ENCODE results near the gene RABEPK.
"Not testable (repeated sequence)": the region's sequence is repeated elsewhere in the genome, so short reads cannot be mapped to it uniquely, and the experiment has no call there.

RABEPK gene

GRCh38 chr9:125166762-125167161, 33.6 kb upstream of the RABEPK start:
- TF ChIP-seq CTCF (IDR thresholded peaks at IDR 0.05; ENCODE audit: low read depth, low read length): no peak
- H3K4me3 ChIP-seq (ENCODE audit: low read depth, low read length): no peak overlapping the region

DNA sequence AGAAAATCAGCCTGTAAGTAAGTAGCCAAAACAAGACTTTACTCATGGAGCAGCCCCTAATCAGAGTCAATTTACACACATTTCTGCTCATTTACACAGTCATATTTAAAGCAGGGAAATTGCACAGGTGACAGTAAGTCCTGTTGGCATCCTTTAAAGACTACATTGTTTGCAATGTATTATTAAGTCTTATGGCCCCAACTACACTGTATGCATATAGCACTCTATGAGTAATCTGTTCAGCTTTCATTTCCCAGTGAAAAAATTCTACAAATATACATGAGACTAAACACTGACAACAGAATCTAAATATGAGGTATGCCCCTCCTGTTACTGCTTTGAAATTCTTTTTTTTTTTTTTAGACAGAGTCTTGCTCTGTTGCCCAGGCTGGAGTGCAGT, 30.4 kb upstream of the RABEPK start:
- H3K4me3 ChIP-seq (ENCODE audit: low read depth, low read length): no peak overlapping the region
- no peak for TF ChIP-seq CTCF (IDR thresholded peaks at IDR 0.05; ENCODE audit: low read depth, low read length)

- no peak overlapping the region for H3K4me3 ChIP-seq (ENCODE audit: low read depth, low read length)
- TF ChIP-seq CTCF (IDR thresholded peaks at IDR 0.05; ENCODE audit: low read depth, low read length): no peak
Measured at GRCh38 chr9:125172031-125172755, 28.1 kb upstream of the RABEPK start.

DNA sequence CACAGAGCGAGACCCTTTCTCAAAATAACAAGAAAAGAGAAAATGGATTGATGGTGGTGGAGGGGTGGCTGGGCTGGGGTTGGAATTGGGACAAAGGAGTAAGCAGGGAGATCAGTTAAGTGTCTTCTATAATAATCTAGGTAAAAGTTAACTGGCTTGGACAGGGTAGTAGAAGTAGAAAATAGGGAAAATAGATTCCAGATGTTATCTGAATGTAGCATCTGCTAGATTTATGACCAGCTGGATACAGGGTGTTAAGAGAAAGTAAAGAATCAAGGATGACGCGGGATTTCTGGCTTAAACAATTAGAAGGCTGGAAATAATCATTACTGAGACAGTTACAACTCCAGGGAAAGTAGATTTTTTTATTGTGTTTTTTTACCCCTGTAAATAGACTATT, 23.7 kb upstream of the RABEPK start:
- H3K4me3 ChIP-seq (ENCODE audit: low read depth, low read length): no peak overlapping the region
- no peak for TF ChIP-seq CTCF (IDR thresholded peaks at IDR 0.05; ENCODE audit: low read depth, low read length)

GRCh38 chr9:125177888-125178287, 22.5 kb upstream of the RABEPK start:
- no peak overlapping the region for H3K4me3 ChIP-seq (ENCODE audit: low read depth, low read length)
- TF ChIP-seq CTCF (IDR thresholded peaks at IDR 0.05; ENCODE audit: low read depth, low read length): no peak

DNA sequence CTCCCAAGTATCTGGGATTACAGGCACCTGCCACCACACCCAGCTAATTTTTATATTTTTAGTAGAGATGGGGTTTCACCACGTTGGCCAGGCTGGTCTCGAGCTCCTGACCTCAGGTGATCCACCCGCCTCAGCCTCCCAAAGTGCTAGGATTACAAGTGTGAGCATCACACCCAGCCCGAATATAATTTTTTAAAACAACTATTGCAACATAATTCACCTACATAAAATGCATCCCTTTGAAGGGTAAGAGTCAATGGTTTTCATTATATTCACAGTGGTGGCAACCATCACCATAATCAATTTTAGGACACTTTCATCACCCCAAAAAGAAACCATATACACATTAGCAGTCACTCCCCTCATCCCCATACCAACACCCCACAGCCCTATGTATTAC, 20.6 kb upstream of the RABEPK start:
- H3K4me3 ChIP-seq (ENCODE audit: low read depth, low read length): not testable (repeated sequence)

DNA sequence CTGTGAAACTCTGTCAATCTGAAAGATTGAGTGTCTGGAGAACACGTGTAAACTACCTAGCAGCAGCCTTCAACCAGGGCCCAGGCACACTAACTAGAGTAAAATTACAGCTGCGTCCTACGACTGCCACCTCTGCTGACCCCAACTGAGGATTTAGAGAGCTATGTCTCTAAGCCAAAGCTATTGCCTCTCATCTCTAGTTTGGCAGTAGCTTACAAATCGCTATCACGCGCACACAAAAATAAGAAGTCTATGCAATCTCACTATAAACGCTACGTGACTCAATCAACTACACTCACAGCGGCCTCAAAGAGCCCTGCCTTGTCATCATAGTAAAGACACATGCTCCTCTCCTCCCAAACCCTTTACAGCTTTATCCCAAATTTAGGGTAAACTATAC, 19.5 kb upstream of the RABEPK start:
- no peak for TF ChIP-seq CTCF (IDR thresholded peaks at IDR 0.05; ENCODE audit: low read depth, low read length)
- no peak overlapping the region for H3K4me3 ChIP-seq (ENCODE audit: low read depth, low read length)

DNA sequence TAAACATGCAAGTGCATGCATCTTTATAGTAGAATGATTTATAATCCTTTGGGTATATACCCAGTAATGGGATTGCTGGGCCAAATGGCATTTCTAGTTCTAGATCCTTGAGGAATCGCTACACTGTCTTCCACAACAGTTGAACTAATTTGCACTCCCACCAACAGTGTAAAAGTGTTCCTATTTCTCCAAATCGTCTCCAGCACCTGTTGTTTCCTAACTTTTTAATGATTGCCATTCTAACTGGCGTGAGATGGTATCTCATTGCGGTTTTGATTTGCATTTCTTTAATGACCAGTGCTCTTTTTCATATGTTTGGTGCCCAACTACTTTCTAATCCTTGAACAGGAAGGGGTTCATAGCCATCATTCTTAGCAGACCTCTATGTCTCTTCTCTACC, 18.6 kb upstream of the RABEPK start:
- H3K4me3 ChIP-seq (ENCODE audit: low read depth, low read length): not testable (repeated sequence)

Data from WI38 (cell line).